Fibroblast of lung (primary cell): ENCODE data around the gene FADS2. TPM values are rescaled to one million over a fixed set of nuclear protein-coding genes. Genes with fewer than 3 reads are reported as not detected.

Experiments
- DNase-seq, 2 donors: peaks; one replicate each; pipeline versions ENCODE4 v3.0.0 to v3.0.0-alpha.2; 2010; ENCODE audit warnings: low read depth in 2 of 2
- H2AFZ ChIP-seq: 2 replicates; pipeline ENCODE4 v1.5.1; 2012; ENCODE audit warnings: low read length, control low read depth, inconsistent platforms
- H3K27ac ChIP-seq: 2 replicates; pipeline ENCODE4 v1.5.1; 2011; ENCODE audit warnings: low read length, control low read depth; ENCODE audit not compliant: insufficient read depth
- H3K27me3 ChIP-seq: 2 replicates; pipeline ENCODE4 v1.5.1; 2011; ENCODE audit warnings: mild to moderate bottlenecking, low read length; ENCODE audit not compliant: control insufficient read depth, insufficient read depth
- H3K36me3 ChIP-seq: 2 replicates; pipeline ENCODE4 v1.5.1; 2011; ENCODE audit warnings: low read length; ENCODE audit not compliant: control insufficient read depth, insufficient read depth
- H3K4me1 ChIP-seq: 2 replicates; pipeline ENCODE4 v1.5.1; 2011; ENCODE audit warnings: low read length; ENCODE audit not compliant: control insufficient read depth, insufficient read depth; ENCODE audit errors: extremely low read depth
- H3K4me2 ChIP-seq: 2 replicates; pipeline ENCODE4 v1.5.1; 2011; ENCODE audit warnings: low read length, control low read depth; ENCODE audit not compliant: insufficient read depth; ENCODE audit errors: extremely low read depth
- H3K4me3 ChIP-seq, 4 experiments: fragments of 200-600 bp in 1 of 4; sonication (generic) in 1 of 4; replicated peaks in 1 of 4; 2 replicates each; pipeline ENCODE4 v1.5.1; 2011 to 2016; ENCODE audit warnings: low read length in 4 of 4, low read depth in 3 of 4, mild to moderate bottlenecking in 3 of 4, control low read depth in 2 of 4, inconsistent platforms in 1 of 4, mixed read lengths in 1 of 4; ENCODE audit not compliant: insufficient read depth in 1 of 4; ENCODE audit errors: control extremely low read depth in 1 of 4
- H3K79me2 ChIP-seq: 2 replicates; pipeline ENCODE4 v1.5.1; 2012; ENCODE audit warnings: mild to moderate bottlenecking, low read length, inconsistent platforms; ENCODE audit not compliant: control insufficient read depth, insufficient read depth
- H3K9ac ChIP-seq: 2 replicates; pipeline ENCODE4 v1.5.1; 2011; ENCODE audit warnings: mild to moderate bottlenecking, low read length, control low read depth; ENCODE audit not compliant: insufficient read depth
- H3K9me3 ChIP-seq: 2 replicates; pipeline ENCODE4 v1.5.1; 2012; ENCODE audit warnings: low read depth, low read length; ENCODE audit not compliant: control insufficient read depth, insufficient read depth
- H4K20me1 ChIP-seq: 2 replicates; pipeline ENCODE4 v1.5.1; 2011; ENCODE audit warnings: low read length; ENCODE audit not compliant: control insufficient read depth, insufficient read depth; ENCODE audit errors: extremely low read depth
- CTCF ChIP-seq, 2 donors: IDR thresholded peaks in 1 of 2; conservative IDR thresholded peaks in 1 of 2; 1 replicate in 1 of 2; 2 replicates in 1 of 2; pipeline ENCODE4 v1.5.1; 2011 to 2012; ENCODE audit warnings: low read length in 2 of 2, control low read depth in 1 of 2, inconsistent platforms in 1 of 2, low read depth in 1 of 2, mild to moderate bottlenecking in 1 of 2
- EZH2 ChIP-seq: IDR thresholded peaks from 2 replicates; pipeline ENCODE4 v1.5.1; 2012; ENCODE audit warnings: low read length, control low read depth, mild to moderate bottlenecking; ENCODE audit errors: missing control alignments
- polyA plus RNA-seq, 2 donors: library from polyadenylated mRNA; depleted of rRNA in 1 of 2; stranded (reverse) in 1 of 2; unstranded in 1 of 2; fragments of >200 nt; gene quantifications; 2 replicates each; pipeline ENCODE4 v1.2.1, GENCODE V29; 2011 to 2012; ENCODE audit warnings: missing spikeins in 1 of 2
- total RNA-seq: library from RNA; depleted of rRNA; stranded (reverse); fragments of >200 nt; gene quantifications from 2 replicates; pipeline ENCODE4 v1.2.1, GENCODE V29; 2014

The FADS2 gene
- total and polyA plus RNA-seq, 2 donors (not counting 1 experiment from before 2014, with no cell fraction given) = 418 to 932 TPM

GRCh38 chr11:61872935-61873565 is 45.0 kb downstream of the FADS2 start:
- H3K4me1 ChIP-seq = peaks cover 5% of the 10 kb centered on the region
- DNase-seq = no peak

DNA sequence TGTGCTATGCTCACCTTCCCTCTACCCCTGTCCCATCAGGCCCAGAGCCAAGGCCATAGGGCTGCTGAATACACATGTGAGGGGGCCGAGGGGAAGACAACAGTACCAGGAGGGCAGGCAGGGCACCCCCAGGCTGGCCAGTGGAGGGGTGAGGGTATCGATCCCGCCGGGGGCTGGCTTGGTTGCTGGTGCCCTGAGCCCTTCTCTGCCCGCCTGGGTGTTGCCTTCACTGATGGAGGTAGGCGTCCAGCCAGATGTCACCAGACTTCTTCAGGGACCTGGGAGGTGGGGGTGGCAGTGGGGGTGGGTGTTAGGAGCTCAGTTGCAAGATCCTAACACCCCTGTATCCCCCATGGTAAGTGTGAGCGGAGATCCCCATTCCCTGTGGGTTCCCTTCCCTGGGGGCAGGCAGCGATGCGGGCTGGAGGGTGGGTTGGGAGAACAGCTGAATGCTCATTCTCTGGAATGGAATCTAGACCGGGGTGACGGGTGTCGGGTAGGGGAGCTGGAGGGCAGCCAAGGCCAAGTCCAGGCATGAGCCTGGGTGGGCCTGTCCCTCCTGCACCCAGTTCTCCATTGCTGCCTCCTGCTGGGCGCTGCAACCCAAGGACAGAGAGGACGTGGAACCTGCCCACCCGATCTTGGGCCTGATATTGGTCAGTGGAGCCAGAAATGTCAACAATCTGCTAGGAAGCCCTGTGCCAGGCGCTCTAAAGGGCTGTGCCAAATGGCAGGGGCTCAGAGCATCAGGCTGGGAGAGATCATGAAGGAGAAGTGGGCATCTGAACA is 45.7 kb downstream of the FADS2 start:
- Histone ChIP-seq H3K27me3 (no peaks in the 10 kb centered on the region), H3K9ac (no peak overlapping the region), H4K20me1 (no peaks in the 10 kb centered on the region), H3K4me3 (no peak overlapping the region), H3K4me2 (no peak overlapping the region), H3K79me2 (no peaks in the 10 kb centered on the region), H2AFZ (no peak overlapping the region), H3K4me1 (peaks cover 5% of the 10 kb centered on the region), H3K36me3 (peaks cover 5% of the 10 kb centered on the region), H3K9me3 (no peaks in the 10 kb centered on the region), H3K27ac (no peak overlapping the region)
- DNase-seq = no peak
- TF ChIP-seq CTCF (conservative IDR thresholded peaks at IDR 0.05 in 1 of 2, IDR thresholded peaks at IDR 0.05 in 1 of 2; ENCODE audit: low read depth in 1 of 2, low read length in 2 of 2) (no peak), EZH2 (no peak)

More at GRCh38 chr11:61872935-61873565, 45.0 kb downstream of the FADS2 start:
- Histone ChIP-seq H3K27ac (no peak overlapping the region), H2AFZ (no peak overlapping the region), H3K9me3 (no peaks in the 10 kb centered on the region), H3K27me3 (no peaks in the 10 kb centered on the region), H3K9ac (no peak overlapping the region), H3K36me3 (peaks cover 3% of the 10 kb centered on the region), H3K4me3 (no peak overlapping the region), H4K20me1 (no peaks in the 10 kb centered on the region), H3K4me2 (no peak overlapping the region), H3K79me2 (no peaks in the 10 kb centered on the region)
- TF ChIP-seq CTCF (conservative IDR thresholded peaks at IDR 0.05 in 1 of 2, IDR thresholded peaks at IDR 0.05 in 1 of 2; ENCODE audit: low read depth in 1 of 2, low read length in 2 of 2) (no peak), EZH2 (no peak)

DNA sequence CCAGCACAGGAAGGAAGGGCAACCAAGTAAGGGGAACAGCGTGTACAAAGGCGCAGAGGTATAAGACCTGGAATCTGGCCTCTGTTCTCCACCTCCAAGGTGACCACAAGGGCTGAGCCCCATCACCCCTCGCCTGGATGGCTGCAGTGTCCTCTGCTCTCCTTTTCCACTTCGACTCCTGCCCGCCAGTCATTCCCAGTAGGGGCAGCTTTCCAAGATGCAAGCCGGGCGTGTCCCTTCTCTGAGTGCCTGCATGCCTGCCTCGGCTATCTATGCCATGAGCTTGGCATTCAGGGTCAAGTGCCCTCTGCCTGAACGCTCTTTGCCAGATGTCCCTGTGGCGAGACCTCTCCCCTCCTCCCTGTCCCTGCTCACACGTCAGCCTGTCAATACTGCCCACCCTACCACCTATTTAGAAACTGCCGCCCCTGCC is 46.3 kb downstream of the FADS2 start:
- Histone ChIP-seq H3K9me3 (no peaks in the 10 kb centered on the region), H3K4me2 (no peak overlapping the region), H3K36me3 (peaks cover 6% of the 10 kb centered on the region), H3K79me2 (no peaks in the 10 kb centered on the region), H2AFZ (no peak overlapping the region), H3K27ac (no peak overlapping the region), H3K4me1 (peaks cover 5% of the 10 kb centered on the region), H4K20me1 (no peaks in the 10 kb centered on the region), H3K4me3 (no peak overlapping the region), H3K27me3 (no peaks in the 10 kb centered on the region), H3K9ac (no peak overlapping the region)
- TF ChIP-seq EZH2 = no peak
- no peak for TF ChIP-seq CTCF (conservative IDR thresholded peaks at IDR 0.05 in 1 of 2, IDR thresholded peaks at IDR 0.05 in 1 of 2; ENCODE audit: low read depth in 1 of 2, low read length in 2 of 2)
- DNase-seq = no peak
